Measurements from ENCODE around the gene SLC12A4.
"Not testable (repeated sequence)": the region's sequence is repeated elsewhere in the genome, so short reads cannot be mapped to it uniquely, and the experiment has no call there.

- TF ChIP-seq POLR2AphosphoS5 (IDR thresholded peaks at IDR 0.05; ENCODE audit: borderline replicate concordance, low read depth, low read length); EZH2 (IDR thresholded peaks at IDR 0.05): not testable (repeated sequence)
Measured at GRCh38 chr16:67915496-67915769, 53.0 kb downstream of the SLC12A4 start.
